ENCODE results near the gene RXRA.

Gene RXRA

DNA sequence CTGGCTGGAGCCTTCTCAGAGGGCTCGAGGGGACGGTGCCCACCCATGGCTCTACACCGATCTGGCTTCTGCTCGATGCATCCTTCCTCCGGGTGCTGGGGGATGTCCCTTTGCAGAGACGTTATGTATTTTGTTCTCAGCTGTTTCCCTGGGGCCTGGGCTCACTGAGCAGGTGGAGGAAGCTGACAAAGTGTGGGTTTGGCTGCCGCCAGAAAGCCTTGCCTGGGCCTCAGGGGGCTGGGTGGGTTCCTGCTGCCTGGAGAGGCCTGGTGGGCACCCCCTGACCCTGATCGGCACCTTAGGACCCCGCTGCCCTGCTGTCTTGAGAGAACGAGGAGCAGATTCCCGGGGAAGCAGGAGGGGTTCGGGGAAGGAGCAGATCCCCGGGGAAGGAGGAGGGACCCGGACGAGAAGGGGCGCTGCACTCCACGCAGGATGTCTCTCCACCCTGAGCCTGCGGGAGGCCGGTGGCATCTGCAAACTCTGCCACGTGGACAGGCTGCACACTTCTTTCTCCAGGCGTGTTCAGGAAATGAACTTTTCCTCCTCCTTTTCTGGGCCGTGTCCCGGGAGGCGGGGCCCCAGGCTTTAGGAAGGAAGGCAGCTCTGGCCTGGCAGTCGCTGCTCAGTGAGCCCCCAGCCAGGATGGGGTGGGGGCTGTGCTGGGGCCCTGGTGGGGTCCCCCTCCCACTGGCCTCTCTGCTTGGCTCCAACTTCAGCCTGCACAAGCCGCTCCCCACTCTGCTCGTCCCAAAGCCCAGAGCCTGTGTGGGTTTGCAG, 148.9 kb downstream of the RXRA start:
- no peaks in the 10 kb centered on the region for H3K4me1 ChIP-seq (ENCODE audit: control insufficient read depth in 1 of 2, insufficient read depth in 1 of 2, low read depth in 1 of 2, low read length in 1 of 2)
- H3K4me3 ChIP-seq (ENCODE audit: low read depth in 1 of 2, low read length in 1 of 2) = no peak overlapping the region
- H3K27ac ChIP-seq = peak overlapping the region; percentile 78
- no peaks in the 10 kb centered on the region for H3K36me3 ChIP-seq
- TF ChIP-seq CTCF (IDR thresholded peaks at IDR 0.05) = no peak
- H3K9me3 ChIP-seq = no peaks in the 10 kb centered on the region
- peaks cover 17% of the 10 kb centered on the region for H3K27me3 ChIP-seq

DNA sequence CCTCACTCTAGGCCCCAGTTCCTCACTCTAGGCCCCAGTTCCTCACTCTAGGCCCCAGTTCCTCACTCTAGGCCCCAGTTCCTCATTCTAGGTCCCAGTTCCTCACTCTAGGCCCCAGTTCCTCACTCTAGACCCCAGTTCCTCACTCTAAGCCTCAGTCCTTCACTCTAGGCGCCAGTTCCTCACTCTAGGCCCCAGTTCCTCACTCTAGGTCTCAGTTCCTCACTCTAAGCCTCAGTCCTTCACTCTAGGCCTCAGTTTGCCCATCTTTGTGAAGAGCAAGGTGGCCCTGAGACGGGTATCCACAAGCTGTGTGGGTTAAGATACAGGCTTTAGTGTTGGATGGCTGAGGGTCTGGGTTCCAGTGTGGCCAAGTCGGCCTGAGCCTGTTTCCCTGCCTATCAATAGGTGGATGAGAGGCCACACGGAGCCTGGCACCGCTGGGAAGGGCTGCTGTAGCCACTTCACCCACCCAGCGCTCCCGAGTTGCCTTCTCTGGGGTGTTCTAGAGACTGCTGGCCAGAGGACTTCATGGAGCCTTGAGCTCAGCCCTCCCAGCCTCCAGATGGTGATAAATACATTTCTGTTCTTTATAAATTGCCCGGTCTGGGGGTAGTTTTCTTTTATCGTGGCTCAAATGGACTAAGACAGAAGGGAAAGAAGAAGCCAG, 150.2 kb downstream of the RXRA start:
- Histone ChIP-seq H3K27ac (peak overlapping the region; percentile 78), H3K4me3 (ENCODE audit: low read depth in 1 of 2, low read length in 1 of 2) (no peak overlapping the region), H3K9me3 (no peaks in the 10 kb centered on the region), H3K4me1 (ENCODE audit: control insufficient read depth in 1 of 2, insufficient read depth in 1 of 2, low read depth in 1 of 2, low read length in 1 of 2) (no peaks in the 10 kb centered on the region), H3K27me3 (peaks cover 17% of the 10 kb centered on the region), H3K36me3 (no peaks in the 10 kb centered on the region)
- TF ChIP-seq CTCF (IDR thresholded peaks at IDR 0.05) = no peak

DNA sequence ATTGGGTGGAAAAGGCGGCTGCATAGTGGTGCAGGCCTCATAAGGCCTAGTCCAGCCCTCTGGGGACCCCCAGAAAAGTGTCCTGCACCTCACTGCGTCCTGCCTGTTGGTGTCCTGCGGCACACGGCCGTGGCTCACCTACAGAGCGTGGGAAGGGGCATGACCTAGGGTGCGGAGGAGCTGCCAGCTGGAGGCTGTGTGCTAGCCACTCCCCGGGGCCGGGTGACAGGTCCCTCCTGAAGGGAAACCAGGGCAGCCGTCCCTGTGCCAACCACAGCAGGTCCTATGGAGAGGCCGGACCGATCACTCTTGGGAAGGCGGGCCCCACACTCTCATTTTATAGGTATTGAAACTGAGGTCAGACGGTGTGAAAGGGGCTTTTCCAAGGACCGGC, 150.7 kb downstream of the RXRA start:
- Histone ChIP-seq H3K27me3 (peaks cover 17% of the 10 kb centered on the region), H3K27ac (peak overlapping the region; percentile 78), H3K36me3 (no peaks in the 10 kb centered on the region), H3K4me1 (ENCODE audit: control insufficient read depth in 1 of 2, insufficient read depth in 1 of 2, low read depth in 1 of 2, low read length in 1 of 2) (no peaks in the 10 kb centered on the region), H3K9me3 (no peaks in the 10 kb centered on the region), H3K4me3 (ENCODE audit: low read depth in 1 of 2, low read length in 1 of 2) (no peak overlapping the region)
- TF ChIP-seq CTCF (IDR thresholded peaks at IDR 0.05) = no peak

DNA sequence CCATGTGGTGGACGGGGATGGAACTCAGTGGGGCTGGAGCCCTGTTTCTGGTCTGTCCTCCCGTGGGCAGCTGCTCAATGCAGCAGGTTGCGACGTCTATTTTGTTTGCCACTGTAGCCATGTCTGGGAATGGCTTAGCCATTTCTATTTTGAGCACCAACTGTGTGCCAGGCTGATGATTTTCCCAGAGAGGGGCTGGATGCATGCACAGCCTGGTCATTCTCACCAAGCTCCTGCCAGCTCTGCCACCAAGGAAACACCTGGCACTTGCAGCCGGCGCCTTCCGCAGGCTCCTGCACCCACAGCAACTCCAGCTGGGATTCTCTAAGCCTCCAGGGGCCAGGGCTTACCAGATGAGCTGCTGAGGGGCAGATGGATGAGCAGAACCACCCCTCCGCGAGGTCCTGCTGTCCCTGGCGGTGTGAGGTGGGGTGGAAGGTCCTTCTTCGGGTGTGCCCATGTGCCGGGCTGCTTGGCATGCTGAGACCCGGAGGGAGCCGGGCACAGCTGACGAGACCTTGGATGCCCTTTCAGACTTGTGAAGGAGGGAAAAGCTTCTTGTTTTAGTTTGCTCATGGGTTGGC, 151.2 kb downstream of the RXRA start:
- Histone ChIP-seq H3K36me3 (no peaks in the 10 kb centered on the region), H3K4me1 (ENCODE audit: control insufficient read depth in 1 of 2, insufficient read depth in 1 of 2, low read depth in 1 of 2, low read length in 1 of 2) (no peaks in the 10 kb centered on the region), H3K27ac (no peak overlapping the region), H3K4me3 (ENCODE audit: low read depth in 1 of 2, low read length in 1 of 2) (no peak overlapping the region), H3K27me3 (peaks cover 17% of the 10 kb centered on the region), H3K9me3 (no peaks in the 10 kb centered on the region)
- TF ChIP-seq CTCF (IDR thresholded peaks at IDR 0.05) = no peak

DNA sequence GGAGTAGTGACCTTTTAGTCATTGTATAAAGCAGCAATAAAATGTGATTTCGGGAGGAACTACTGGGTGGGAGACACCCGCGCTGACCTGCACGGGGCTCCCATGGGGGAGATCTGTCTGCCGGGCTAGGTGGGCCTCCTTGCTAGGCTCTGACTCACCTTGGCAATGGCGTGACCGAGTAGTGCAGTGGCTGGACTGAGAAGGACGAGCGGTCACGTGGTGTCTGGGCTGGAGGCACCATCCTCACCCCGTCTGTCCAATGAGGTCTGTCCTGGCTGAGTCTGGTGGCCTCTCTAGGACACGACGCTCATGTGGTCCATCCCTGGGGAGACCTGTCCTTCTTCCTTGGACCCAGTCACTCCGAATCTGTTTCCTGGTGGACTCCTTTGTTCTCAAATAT, 151.7 kb downstream of the RXRA start:
- no peak for TF ChIP-seq CTCF (IDR thresholded peaks at IDR 0.05)
- peaks cover 17% of the 10 kb centered on the region for H3K27me3 ChIP-seq
- H3K9me3 ChIP-seq = no peaks in the 10 kb centered on the region
- no peaks in the 10 kb centered on the region for H3K36me3 ChIP-seq
- no peak overlapping the region for H3K4me3 ChIP-seq (ENCODE audit: low read depth in 1 of 2, low read length in 1 of 2)
- no peak overlapping the region for H3K27ac ChIP-seq
- H3K4me1 ChIP-seq (ENCODE audit: control insufficient read depth in 1 of 2, insufficient read depth in 1 of 2, low read depth in 1 of 2, low read length in 1 of 2) = no peaks in the 10 kb centered on the region
